Measurements from ENCODE around the gene OGFOD3. TPM values are rescaled to one million over a fixed set of nuclear protein-coding genes. Genes with fewer than 3 reads are reported as not detected.
"Not testable (repeated sequence)": the region's sequence is repeated elsewhere in the genome, so short reads cannot be mapped to it uniquely, and the experiment has no call there.

The OGFOD3 gene
- total and polyA plus RNA-seq, 2 experiments from 2014 or later = 25.7 to 30.5 TPM

- H3K79me2 ChIP-seq = no peaks in the 10 kb centered on the region
- WGBS (ENCODE audit: low lambda C conversion rate, missing lambda C conversion rate) = 97% methylated on average over 31 of the region's 46 CpGs
- no peaks in the 10 kb centered on the region for H3K9me3 ChIP-seq (ENCODE audit: low read depth)
- no peak for DNase-seq (ENCODE audit: low spot score)
- no peak overlapping the region for H3K4me3 ChIP-seq
- H4K20me1 ChIP-seq (ENCODE audit: insufficient read depth, poor library complexity, severe bottlenecking) = no peaks in the 10 kb centered on the region
- H3K4me1 ChIP-seq (ENCODE audit: insufficient read depth) = peaks cover 9% of the 10 kb centered on the region
- H3K27ac ChIP-seq = no peak overlapping the region
- no peak for TF ChIP-seq EZH2phosphoT487 (IDR thresholded peaks at IDR 0.05; ENCODE audit: low read depth, severe bottlenecking, unreplicated experiment)
- TF ChIP-seq CTCF (IDR thresholded peaks at IDR 0.05; ENCODE audit: poor library complexity) = no peak
- no peak for TF ChIP-seq EZH2 (IDR thresholded peaks at IDR 0.05; ENCODE audit: borderline replicate concordance)
- H3K9me2 ChIP-seq (replicated peaks; ENCODE audit: insufficient read depth) = no peaks in the 10 kb centered on the region
- no peak overlapping the region for H2AFZ ChIP-seq
- H3K4me2 ChIP-seq = no peak overlapping the region
- no peaks in the 10 kb centered on the region for H3K36me3 ChIP-seq (replicated peaks; ENCODE audit: insufficient read depth, low read depth)
- peaks cover 30% of the 10 kb centered on the region for H3K27me3 ChIP-seq
Observed at GRCh38 chr17:82375359-82376041, 42.9 kb downstream of the OGFOD3 start.

GRCh38 chr17:82374626-82375331 lies 43.6 kb downstream of the OGFOD3 start:
- Histone ChIP-seq H3K4me3 (no peak overlapping the region), H3K4me1 (ENCODE audit: insufficient read depth) (peaks cover 9% of the 10 kb centered on the region), H3K9me2 (replicated peaks; ENCODE audit: insufficient read depth) (no peaks in the 10 kb centered on the region), H3K9me3 (ENCODE audit: low read depth) (no peaks in the 10 kb centered on the region), H3K79me2 (no peaks in the 10 kb centered on the region), H3K27ac (no peak overlapping the region), H3K4me2 (no peak overlapping the region), H2AFZ (no peak overlapping the region), H3K27me3 (peaks cover 35% of the 10 kb centered on the region), H4K20me1 (ENCODE audit: insufficient read depth, poor library complexity, severe bottlenecking) (no peaks in the 10 kb centered on the region), H3K36me3 (replicated peaks; ENCODE audit: insufficient read depth, low read depth) (no peaks in the 10 kb centered on the region)
- DNase-seq (ENCODE audit: low spot score) = no peak
- WGBS (ENCODE audit: low lambda C conversion rate, missing lambda C conversion rate) = 98% methylated on average over 74 of the region's 79 CpGs
- no peak for TF ChIP-seq EZH2phosphoT487 (IDR thresholded peaks at IDR 0.05; ENCODE audit: low read depth, severe bottlenecking, unreplicated experiment)
- TF ChIP-seq EZH2 (IDR thresholded peaks at IDR 0.05; ENCODE audit: borderline replicate concordance) = no peak
- no peak for TF ChIP-seq CTCF (IDR thresholded peaks at IDR 0.05; ENCODE audit: poor library complexity)

- DNase-seq (ENCODE audit: low spot score) = no peak
- no peak overlapping the region for H3K4me2 ChIP-seq
- TF ChIP-seq EZH2phosphoT487 (IDR thresholded peaks at IDR 0.05; ENCODE audit: low read depth, severe bottlenecking, unreplicated experiment) (no peak), EZH2 (IDR thresholded peaks at IDR 0.05; ENCODE audit: borderline replicate concordance) (no peak), CTCF (IDR thresholded peaks at IDR 0.05; ENCODE audit: poor library complexity) (no peak)
- H3K4me1 ChIP-seq (ENCODE audit: insufficient read depth) = peaks cover 9% of the 10 kb centered on the region
- WGBS (ENCODE audit: low lambda C conversion rate, missing lambda C conversion rate) = 94% methylated on average over 36 of the region's 37 CpGs
- no peaks in the 10 kb centered on the region for H3K9me3 ChIP-seq (ENCODE audit: low read depth)
- no peak overlapping the region for H2AFZ ChIP-seq
- no peaks in the 10 kb centered on the region for H4K20me1 ChIP-seq (ENCODE audit: insufficient read depth, poor library complexity, severe bottlenecking)
- no peaks in the 10 kb centered on the region for H3K9me2 ChIP-seq (replicated peaks; ENCODE audit: insufficient read depth)
- no peaks in the 10 kb centered on the region for H3K36me3 ChIP-seq (replicated peaks; ENCODE audit: insufficient read depth, low read depth)
- H3K4me3 ChIP-seq = no peak overlapping the region
- H3K27me3 ChIP-seq = peaks cover 37% of the 10 kb centered on the region
- no peak overlapping the region for H3K27ac ChIP-seq
- no peaks in the 10 kb centered on the region for H3K79me2 ChIP-seq
Observed at GRCh38 chr17:82373731-82374625, 44.4 kb downstream of the OGFOD3 start.

- H2AFZ ChIP-seq; DNase-seq (ENCODE audit: low spot score); H3K9me2 ChIP-seq (replicated peaks; ENCODE audit: insufficient read depth); H3K4me2 ChIP-seq; H3K4me1 ChIP-seq (ENCODE audit: insufficient read depth); H3K9me3 ChIP-seq (ENCODE audit: low read depth); H3K4me3 ChIP-seq; H3K79me2 ChIP-seq; H3K27ac ChIP-seq; H4K20me1 ChIP-seq (ENCODE audit: insufficient read depth, poor library complexity, severe bottlenecking); H3K36me3 ChIP-seq (replicated peaks; ENCODE audit: insufficient read depth, low read depth): not testable (repeated sequence)
- peaks cover 37% of the 10 kb centered on the region for H3K27me3 ChIP-seq
- 97% methylated on average over 10 of the region's 10 CpGs for WGBS (ENCODE audit: low lambda C conversion rate, missing lambda C conversion rate)
Observed at GRCh38 chr17:82373072-82373452, 45.3 kb downstream of the OGFOD3 start.

Measured in hepatocyte (in vitro differentiated cells).